DOHH2 (cell line): Measurements from ENCODE around the gene PKP4.

Experiments
- EZH2phosphoT487 ChIP-seq: fragments of 200-600 bp; sonication (generic); IDR thresholded peaks from 2 replicates; pipeline ENCODE4 v1.6.1; 2017; ENCODE audit warnings: borderline replicate concordance, mild to moderate bottlenecking, antibody characterized with exemption, low read length, moderate library complexity, mixed read lengths
- TF ChIP-seq, protein P1 (sequence below): fragments of 200-600 bp; sonication (generic); IDR thresholded peaks from one replicate; pipeline ENCODE4 v1.5.1; 2014; ENCODE audit warnings: antibody characterized with exemption, mild to moderate bottlenecking, low read depth, low read length; ENCODE audit not compliant: poor library complexity, severe bottlenecking

DNA sequence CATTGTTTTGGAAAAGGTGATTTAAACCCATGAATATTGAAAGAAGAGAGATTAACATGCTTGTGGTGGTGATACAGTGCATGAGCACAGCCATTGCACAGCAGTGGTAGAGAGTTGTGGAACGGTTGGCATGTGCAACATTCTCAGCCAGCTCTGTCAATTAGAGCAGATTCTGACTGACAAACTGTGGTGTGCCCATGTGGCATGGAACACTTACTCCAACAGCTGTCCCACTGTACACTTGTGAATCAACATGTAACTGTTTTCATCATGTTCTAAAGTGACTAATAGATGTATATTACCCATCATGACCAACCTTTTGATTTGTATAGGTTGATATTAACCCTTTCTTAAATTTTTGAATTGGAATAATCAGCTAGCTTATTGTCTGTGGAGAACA is 55.6 kb downstream of the PKP4 start:
- TF ChIP-seq, protein P1, sequence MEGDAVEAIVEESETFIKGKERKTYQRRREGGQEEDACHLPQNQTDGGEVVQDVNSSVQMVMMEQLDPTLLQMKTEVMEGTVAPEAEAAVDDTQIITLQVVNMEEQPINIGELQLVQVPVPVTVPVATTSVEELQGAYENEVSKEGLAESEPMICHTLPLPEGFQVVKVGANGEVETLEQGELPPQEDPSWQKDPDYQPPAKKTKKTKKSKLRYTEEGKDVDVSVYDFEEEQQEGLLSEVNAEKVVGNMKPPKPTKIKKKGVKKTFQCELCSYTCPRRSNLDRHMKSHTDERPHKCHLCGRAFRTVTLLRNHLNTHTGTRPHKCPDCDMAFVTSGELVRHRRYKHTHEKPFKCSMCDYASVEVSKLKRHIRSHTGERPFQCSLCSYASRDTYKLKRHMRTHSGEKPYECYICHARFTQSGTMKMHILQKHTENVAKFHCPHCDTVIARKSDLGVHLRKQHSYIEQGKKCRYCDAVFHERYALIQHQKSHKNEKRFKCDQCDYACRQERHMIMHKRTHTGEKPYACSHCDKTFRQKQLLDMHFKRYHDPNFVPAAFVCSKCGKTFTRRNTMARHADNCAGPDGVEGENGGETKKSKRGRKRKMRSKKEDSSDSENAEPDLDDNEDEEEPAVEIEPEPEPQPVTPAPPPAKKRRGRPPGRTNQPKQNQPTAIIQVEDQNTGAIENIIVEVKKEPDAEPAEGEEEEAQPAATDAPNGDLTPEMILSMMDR: no peak
- TF ChIP-seq EZH2phosphoT487: no peak
